Pancreas (tissue), 10 donors: Measurements from ENCODE around the gene SALL4. TPM values are rescaled to one million over a fixed set of nuclear protein-coding genes. Genes with fewer than 3 reads are reported as not detected.
"Not testable (repeated sequence)": the region's sequence is repeated elsewhere in the genome, so short reads cannot be mapped to it uniquely, and the experiment has no call there.

Experiments used
- ATAC-seq, 4 donors: fragments of 200-7000 bp; cut with Tn5 transposase; one replicate each; pipeline versions ENCODE4 v1.8.0 to v1.9.1; 2020; ENCODE audit warnings: mild to moderate bottlenecking in 4 of 4, moderate library complexity in 4 of 4
- DNase-seq, 6 donors: peaks; one replicate each; pipeline ENCODE4 v3.0.0-alpha.2; 2020
- FAIRE-seq: peaks from 2 replicates; lab custom pipeline; 2012; peaks lifted over from hg19 to GRCh38; lab: Jason Lieb, UNC
- H3K27ac ChIP-seq, 4 donors: fragments of 200-600 bp; sonication (generic); 1 replicate in 3 of 4; 2 replicates in 1 of 4; pipeline versions ENCODE4 v1.5.0 to v1.8.0; 2020
- H3K27me3 ChIP-seq, 4 donors: fragments of 200-600 bp; one replicate each; pipeline ENCODE4 v1.8.0; 2021
- H3K36me3 ChIP-seq, 3 donors: fragments of 200-600 bp; sonication (generic) in 1 of 3; one replicate each; pipeline versions ENCODE4 v1.5.0 to v1.8.0; 2020 to 2021
- H3K4me1 ChIP-seq, 3 donors: fragments of 200-600 bp; one replicate each; pipeline ENCODE4 v1.8.0; 2021
- H3K4me3 ChIP-seq, 4 donors: fragments of 200-600 bp; sonication (generic) in 2 of 4; one replicate each; pipeline versions ENCODE4 v1.5.0 to v1.8.0; 2020 to 2021
- H3K9me3 ChIP-seq, 4 donors: fragments of 200-600 bp; one replicate each; pipeline ENCODE4 v1.8.0; 2021
- WGBS, 2 donors: extraction: QIAGEN DNeasy Blood & Tissue Kit; methylation state at CpG; one replicate each; pipeline ENCODE4 v1.1.7; 2013; 5-methylcytosine and 5-hydroxymethylcytosine counted together
- intact Hi-C, 3 donors: fragments of 100-400 bp; cut with DNase I; formaldehyde crosslinking; loops; one replicate each; pipeline versions ENCODE4 v1.11.1 to v1.14.2; 2022
- polyA plus RNA-seq, 2 donors: library from polyadenylated mRNA; stranded (reverse); fragments of 200-250 nt; gene quantifications; one replicate each; pipeline ENCODE4 v1.2.3, GENCODE V29; 2013
- total RNA-seq, 6 donors: library from RNA; stranded (reverse); fragmentation: NEBNext Ultra II Directional in 4 of 6; extraction: Animal tissue kit (Norgen Biotek cat#: 25700) in 4 of 6; gene quantifications; one replicate each; pipeline versions ENCODE4 v1.2.1 to v1.2.4, GENCODE V29; 2021 to 2023
- TF ChIP-seq, protein P1 (sequence below), 4 donors: fragments of 200-600 bp; sonication (generic) in 3 of 4; IDR thresholded peaks; one replicate each; pipeline versions ENCODE4 v1.5.0 to v1.8.0; 2021; ENCODE audit warnings: antibody characterized with exemption in 4 of 4
- donor health status: healthy with polysubstance abuse.
- donor health status: DM: no; HTN: no; CAD: no; lungs with moderate emphysema.
- donor health status: DM: no; HTN: no; CAD: no.
- donor health status: control.
- donor health status: control.
- donor health status: Bipolar disorder and iron deficiency.
- donor health status: DM: yes; HTN: yes; CAD: no.
- donor health status: DM: no; HTN: no; CAD: no.
- donor health status: DM: no; HTN: no; CAD: no.
- donor health status: DM: yes; HTN: yes; CAD: no.

SALL4 gene
- total and polyA plus RNA-seq, 8 donors = 1.1 to 3.0 (median 1.9) TPM

GRCh38 chr20:51757226-51757625 lies 45.1 kb downstream of the SALL4 start:
- 67 to 70% methylated on average over 10 of the region's 10 CpGs for WGBS, 2 donors
- no peak overlapping the region for H3K27ac ChIP-seq

GRCh38 chr20:51756653-51757052 lies 45.7 kb downstream of the SALL4 start:
- H3K27me3 ChIP-seq = no peaks in the 10 kb centered on the region
- intact Hi-C loops = no loop called here
- 79 to 86% methylated on average over 3 of the region's 3 CpGs for WGBS, 2 donors
- no peak for DNase-seq
- no peak overlapping the region for H3K27ac ChIP-seq
- FAIRE-seq = no peak
- TF ChIP-seq, protein P1, sequence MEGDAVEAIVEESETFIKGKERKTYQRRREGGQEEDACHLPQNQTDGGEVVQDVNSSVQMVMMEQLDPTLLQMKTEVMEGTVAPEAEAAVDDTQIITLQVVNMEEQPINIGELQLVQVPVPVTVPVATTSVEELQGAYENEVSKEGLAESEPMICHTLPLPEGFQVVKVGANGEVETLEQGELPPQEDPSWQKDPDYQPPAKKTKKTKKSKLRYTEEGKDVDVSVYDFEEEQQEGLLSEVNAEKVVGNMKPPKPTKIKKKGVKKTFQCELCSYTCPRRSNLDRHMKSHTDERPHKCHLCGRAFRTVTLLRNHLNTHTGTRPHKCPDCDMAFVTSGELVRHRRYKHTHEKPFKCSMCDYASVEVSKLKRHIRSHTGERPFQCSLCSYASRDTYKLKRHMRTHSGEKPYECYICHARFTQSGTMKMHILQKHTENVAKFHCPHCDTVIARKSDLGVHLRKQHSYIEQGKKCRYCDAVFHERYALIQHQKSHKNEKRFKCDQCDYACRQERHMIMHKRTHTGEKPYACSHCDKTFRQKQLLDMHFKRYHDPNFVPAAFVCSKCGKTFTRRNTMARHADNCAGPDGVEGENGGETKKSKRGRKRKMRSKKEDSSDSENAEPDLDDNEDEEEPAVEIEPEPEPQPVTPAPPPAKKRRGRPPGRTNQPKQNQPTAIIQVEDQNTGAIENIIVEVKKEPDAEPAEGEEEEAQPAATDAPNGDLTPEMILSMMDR (IDR thresholded peaks at IDR 0.05) = no peak
- no peaks in the 10 kb centered on the region for H3K9me3 ChIP-seq
- H3K4me3 ChIP-seq = no peak overlapping the region
- no peak for ATAC-seq
- peaks cover 0 to 12% (median 0%) of the 10 kb centered on the region in 3 donors for H3K4me1 ChIP-seq
- H3K36me3 ChIP-seq = no peaks in the 10 kb centered on the region

More at GRCh38 chr20:51757226-51757625, 45.1 kb downstream of the SALL4 start:
- intact Hi-C loops = no loop called here
- H3K9me3 ChIP-seq = no peaks in the 10 kb centered on the region
- ATAC-seq (no peak), FAIRE-seq (no peak), DNase-seq (no peak)
- H3K36me3 ChIP-seq = no peaks in the 10 kb centered on the region
- no peaks in the 10 kb centered on the region for H3K27me3 ChIP-seq
- TF ChIP-seq, protein P1 (IDR thresholded peaks at IDR 0.05) = no peak
- H3K4me3 ChIP-seq = no peak overlapping the region
- peaks cover 0 to 7% (median 0%) of the 10 kb centered on the region in 3 donors for H3K4me1 ChIP-seq

GRCh38 chr20:51753220-51753619 lies 49.1 kb downstream of the SALL4 start:
- H3K9me3 ChIP-seq, DNase-seq, intact Hi-C loops, H3K36me3 ChIP-seq, ATAC-seq, H3K4me3 ChIP-seq, H3K27me3 ChIP-seq, FAIRE-seq: not testable (repeated sequence)
- 96 to 98% methylated on average over 8 of the region's 8 CpGs for WGBS, 2 donors
- Histone ChIP-seq H3K4me1 (peaks cover 11 to 34% (median 12%) of the 10 kb centered on the region in 3 donors), H3K27ac (peak overlapping the region in 2 of 4 donors; percentile 58 to 75)

DNA sequence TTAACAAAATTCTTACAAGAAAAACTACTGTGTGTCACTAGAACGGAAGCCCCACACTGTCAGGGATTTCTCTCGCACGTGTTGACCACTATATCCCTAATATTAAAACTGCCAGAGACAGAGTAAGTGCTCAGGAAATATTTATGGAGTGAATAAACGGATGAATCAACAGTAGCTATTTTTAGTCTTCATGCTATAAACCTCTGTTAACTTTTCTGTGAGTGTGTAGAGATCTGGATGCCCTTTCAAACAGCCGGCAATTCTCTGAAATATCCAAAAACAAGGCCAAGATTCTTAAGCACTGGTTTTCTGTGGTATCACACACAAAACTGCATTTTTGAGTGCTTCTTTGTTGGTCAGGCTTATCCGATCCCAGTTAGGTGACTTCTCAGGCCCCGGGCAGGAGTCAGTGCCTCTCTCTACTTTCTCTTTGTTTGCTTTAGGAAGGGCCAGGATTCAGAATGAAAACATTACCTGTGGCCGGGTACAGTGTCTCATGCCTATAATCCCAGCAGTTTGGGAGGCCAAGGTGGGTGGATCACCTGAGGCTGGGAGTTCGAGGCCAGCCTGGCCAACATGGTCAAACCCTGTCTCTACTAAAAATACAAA lies 49.9 kb downstream of the SALL4 start:
- H3K9me3 ChIP-seq = no peaks in the 10 kb centered on the region
- H3K27ac ChIP-seq = peak overlapping the region in 2 of 4 donors; percentile 58 to 75
- intact Hi-C loops = no loop called here
- no peaks in the 10 kb centered on the region for H3K27me3 ChIP-seq
- peak in 2 of 4 donors; percentile 30 to 45 for ATAC-seq
- TF ChIP-seq, protein P1 (IDR thresholded peaks at IDR 0.05) = no peak
- no peaks in the 10 kb centered on the region for H3K36me3 ChIP-seq
- no peak for DNase-seq
- peaks cover 11 to 37% (median 12%) of the 10 kb centered on the region in 3 donors for H3K4me1 ChIP-seq
- H3K4me3 ChIP-seq = no peak overlapping the region
- 32 to 61% methylated on average over 9 of the region's 9 CpGs for WGBS, 2 donors
- FAIRE-seq = no peak

DNA sequence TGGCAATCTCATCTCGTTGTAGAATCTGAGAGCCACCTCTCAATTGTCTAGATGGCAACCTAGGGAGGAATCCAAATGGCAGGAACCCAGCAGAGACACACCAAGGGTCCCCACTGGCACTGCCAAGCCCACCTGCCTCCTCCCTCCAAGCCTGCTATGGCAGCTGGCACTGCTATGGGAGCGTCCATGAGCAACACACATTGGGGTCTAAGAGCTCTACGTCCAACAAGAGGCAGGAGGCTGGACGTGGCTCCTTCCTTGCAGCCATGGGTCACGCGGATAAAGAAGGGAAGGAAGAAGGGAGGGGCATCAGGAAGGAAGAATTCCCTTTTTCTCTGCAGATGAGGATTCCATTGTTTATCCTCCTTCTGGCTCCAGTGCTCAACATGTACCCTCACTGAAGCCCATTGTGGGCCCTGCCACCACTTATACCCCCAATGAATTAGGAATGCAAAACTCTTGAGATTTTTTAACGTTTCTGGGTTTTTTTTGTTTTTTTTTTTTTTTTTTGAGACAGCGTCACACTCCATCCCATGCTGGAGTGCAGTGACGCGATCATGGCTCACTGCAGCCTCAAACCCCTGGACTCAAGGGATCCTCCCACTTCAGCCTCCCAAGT lies 51.4 kb downstream of the SALL4 start:
- no peaks in the 10 kb centered on the region for H3K27me3 ChIP-seq
- H3K4me3 ChIP-seq = no peak overlapping the region
- no peak for ATAC-seq
- intact Hi-C loops = no loop called here
- peaks cover 11 to 37% (median 12%) of the 10 kb centered on the region in 3 donors for H3K4me1 ChIP-seq
- peak overlapping the region; percentile 47 to 90 (median 68) for H3K27ac ChIP-seq
- DNase-seq = no peak
- FAIRE-seq = no peak
- 89 to 90% methylated on average over 10 of the region's 10 CpGs for WGBS, 2 donors
- H3K9me3 ChIP-seq = no peaks in the 10 kb centered on the region
- TF ChIP-seq, protein P1 (IDR thresholded peaks at IDR 0.05) = no peak
- H3K36me3 ChIP-seq = no peaks in the 10 kb centered on the region
